GM19023 (cell line): Measurements from ENCODE around the gene NDUFS8.

Experiments used
- ATAC-seq: cut with Tn5 transposase; IDR thresholded peaks from one replicate; pipeline ENCODE4 v1.9.1; 2021; ENCODE audit warnings: mild to moderate bottlenecking, moderate library complexity; ENCODE audit not compliant: unreplicated experiment

The NDUFS8 gene

GRCh38 chr11:68014947-68015447 is 15.5 kb upstream of the NDUFS8 start:
- no peak for ATAC-seq

- no peak for ATAC-seq
Measured at GRCh38 chr11:68015467-68015866, 15.0 kb upstream of the NDUFS8 start.

- ATAC-seq, result no peak
Measured at GRCh38 chr11:68016161-68016903, 14.1 kb upstream of the NDUFS8 start.

- no peak for ATAC-seq
Measured at GRCh38 chr11:68016904-68017817, 13.3 kb upstream of the NDUFS8 start.

GRCh38 chr11:68017980-68018729 is 12.3 kb upstream of the NDUFS8 start:
- ATAC-seq, result no peak

GRCh38 chr11:68018730-68019190 is 11.7 kb upstream of the NDUFS8 start:
- no peak for ATAC-seq

- no peak for ATAC-seq
Measured at GRCh38 chr11:68019486-68019885, 11.0 kb upstream of the NDUFS8 start.

GRCh38 chr11:68020575-68020974 is 9.9 kb upstream of the NDUFS8 start:
- ATAC-seq, result no peak

GRCh38 chr11:68021167-68021787 is 9.2 kb upstream of the NDUFS8 start:
- no peak for ATAC-seq

- ATAC-seq, result no peak
Measured at GRCh38 chr11:68022531-68022930, 8.0 kb upstream of the NDUFS8 start.

GRCh38 chr11:68024508-68024907 is 6.0 kb upstream of the NDUFS8 start:
- no peak for ATAC-seq

- ATAC-seq, result no peak
Measured at GRCh38 chr11:68025047-68025446, 5.4 kb upstream of the NDUFS8 start.

GRCh38 chr11:68026391-68027105 is 3.9 kb upstream of the NDUFS8 start:
- no peak for ATAC-seq

- ATAC-seq, result no peak
Measured at GRCh38 chr11:68027667-68028066, 2.8 kb upstream of the NDUFS8 start.

- ATAC-seq, result no peak
Measured at GRCh38 chr11:68028802-68029545, 1.5 kb upstream of the NDUFS8 start.

GRCh38 chr11:68031144-68031464 is 623 bp downstream of the NDUFS8 start:
- no peak for ATAC-seq

GRCh38 chr11:68032003-68032402 is 1.5 kb downstream of the NDUFS8 start:
- no peak for ATAC-seq

- no peak for ATAC-seq
Measured at GRCh38 chr11:68032997-68033707, 2.7 kb downstream of the NDUFS8 start.

GRCh38 chr11:68033708-68034045 is 3.2 kb downstream of the NDUFS8 start:
- no peak for ATAC-seq
